HUES64 (cell line): ENCODE measurements around the gene AIFM3.

Source experiments
- H3K27ac ChIP-seq: 2 replicates; pipeline ENCODE4 v1.7.0; 2013; ENCODE audit warnings: low read depth, low read length, inconsistent platforms
- H3K27me3 ChIP-seq: 2 replicates; pipeline ENCODE4 v1.6.1; 2013; ENCODE audit warnings: mild to moderate bottlenecking, low read length; ENCODE audit not compliant: insufficient read depth
- H3K36me3 ChIP-seq: 2 replicates; pipeline ENCODE4 v1.6.1; 2013; ENCODE audit warnings: mild to moderate bottlenecking, low read length; ENCODE audit not compliant: insufficient read depth
- H3K4me1 ChIP-seq: 2 replicates; pipeline ENCODE4 v1.6.1; 2013; ENCODE audit warnings: mild to moderate bottlenecking, low read length, moderate library complexity; ENCODE audit not compliant: insufficient read depth
- H3K4me3 ChIP-seq: 2 replicates; pipeline ENCODE4 v1.5.1; 2013; ENCODE audit warnings: mild to moderate bottlenecking, low read length, moderate library complexity
- H3K9ac ChIP-seq: 2 replicates; pipeline ENCODE4 v1.6.1; 2013; ENCODE audit warnings: mild to moderate bottlenecking, low read depth, low read length
- H3K9me3 ChIP-seq: 2 replicates; pipeline ENCODE4 v1.6.1; 2013; ENCODE audit warnings: low read depth, low read length; ENCODE audit not compliant: insufficient read depth
- WGBS: fragments of 150-250, 120-280 bp; methylation state at CpG from one replicate; pipeline ENCODE4 v1.1.7; 2013; ENCODE audit warnings: missing lambda C conversion rate; 5-methylcytosine and 5-hydroxymethylcytosine counted together

AIFM3 gene

DNA sequence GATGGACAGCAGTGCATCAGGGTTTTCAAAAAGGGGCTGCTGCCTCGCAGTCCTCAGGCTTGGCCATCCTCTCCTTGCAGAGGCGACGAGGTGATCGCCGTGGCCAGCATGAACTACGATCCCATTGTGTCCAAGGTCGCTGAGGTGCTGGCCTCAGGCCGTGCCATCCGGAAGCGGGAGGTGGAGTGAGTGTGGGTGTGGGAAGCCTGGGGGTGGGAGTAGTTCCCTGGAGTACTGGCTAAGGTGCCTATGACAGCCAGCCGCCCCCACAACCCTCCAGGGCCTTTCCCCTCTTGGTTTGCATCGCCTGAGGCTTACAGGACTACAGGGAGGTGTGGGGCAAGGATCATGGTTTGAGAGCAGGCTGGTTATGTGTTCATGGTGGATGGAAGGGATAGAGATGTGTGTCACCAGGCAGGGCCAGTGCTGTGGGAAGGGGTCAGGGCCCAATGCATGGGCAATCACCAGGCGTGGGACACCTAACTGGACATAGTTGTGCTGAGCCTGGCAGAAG is 12.9 kb downstream of the AIFM3 start:
- H3K27me3 ChIP-seq: peaks cover 17% of the 10 kb centered on the region
- H3K4me1 ChIP-seq: peaks cover 14% of the 10 kb centered on the region
- peak overlapping the region; percentile 17; the same call in 1 of the 2 replicates for H3K9ac ChIP-seq
- peak overlapping the region; percentile 52 for H3K4me3 ChIP-seq
- 59% methylated on average over 13 of the region's 13 CpGs for WGBS
- no peak overlapping the region; the same call in 1 of the 2 replicates for H3K27ac ChIP-seq
- H3K36me3 ChIP-seq: peaks cover 5% of the 10 kb centered on the region; the same call in 1 of the 2 replicates
- peaks cover 9% of the 10 kb centered on the region for H3K9me3 ChIP-seq

DNA sequence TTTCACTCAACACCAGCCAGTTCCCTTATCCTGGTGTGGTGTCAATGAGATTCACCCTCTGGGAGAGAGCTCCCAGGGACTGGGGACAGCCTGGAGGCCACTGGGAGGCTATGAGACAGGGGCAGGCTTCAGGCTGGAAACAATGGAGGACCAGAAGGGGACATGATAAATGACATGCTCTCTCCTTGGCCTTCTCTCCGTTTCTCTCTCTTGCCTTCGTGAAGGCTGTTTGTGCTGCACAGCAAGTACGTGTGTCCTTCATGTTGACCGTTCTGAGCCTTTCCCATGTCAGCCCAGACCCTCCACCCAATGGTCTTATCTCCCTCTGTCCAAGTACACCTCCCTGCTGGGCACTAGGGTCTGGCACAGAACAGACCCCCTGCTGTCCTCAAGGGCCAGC is 13.5 kb downstream of the AIFM3 start:
- 93% methylated on average over 4 of the region's 4 CpGs for WGBS
- peaks cover 9% of the 10 kb centered on the region for H3K9me3 ChIP-seq
- H3K4me3 ChIP-seq: no peak overlapping the region
- no peak overlapping the region for H3K27ac ChIP-seq
- H3K36me3 ChIP-seq: peaks cover 9% of the 10 kb centered on the region; the same call in 1 of the 2 replicates
- peaks cover 17% of the 10 kb centered on the region for H3K27me3 ChIP-seq
- peaks cover 14% of the 10 kb centered on the region for H3K4me1 ChIP-seq
- H3K9ac ChIP-seq: no peak overlapping the region

- Histone ChIP-seq H3K36me3 (peaks cover 15% of the 10 kb centered on the region; the same call in 1 of the 2 replicates), H3K4me1 (peaks cover 14% of the 10 kb centered on the region), H3K4me3 (peak overlapping the region; percentile 75), H3K27me3 (peaks cover 17% of the 10 kb centered on the region), H3K27ac (peak overlapping the region; percentile 78), H3K9ac (peak overlapping the region; percentile 91), H3K9me3 (peaks cover 9% of the 10 kb centered on the region)
- WGBS: 80% methylated on average over 10 of the region's 10 CpGs
These were observed 14.1 kb downstream of the AIFM3 start for GRCh38 chr22:20980938-20981722.

DNA sequence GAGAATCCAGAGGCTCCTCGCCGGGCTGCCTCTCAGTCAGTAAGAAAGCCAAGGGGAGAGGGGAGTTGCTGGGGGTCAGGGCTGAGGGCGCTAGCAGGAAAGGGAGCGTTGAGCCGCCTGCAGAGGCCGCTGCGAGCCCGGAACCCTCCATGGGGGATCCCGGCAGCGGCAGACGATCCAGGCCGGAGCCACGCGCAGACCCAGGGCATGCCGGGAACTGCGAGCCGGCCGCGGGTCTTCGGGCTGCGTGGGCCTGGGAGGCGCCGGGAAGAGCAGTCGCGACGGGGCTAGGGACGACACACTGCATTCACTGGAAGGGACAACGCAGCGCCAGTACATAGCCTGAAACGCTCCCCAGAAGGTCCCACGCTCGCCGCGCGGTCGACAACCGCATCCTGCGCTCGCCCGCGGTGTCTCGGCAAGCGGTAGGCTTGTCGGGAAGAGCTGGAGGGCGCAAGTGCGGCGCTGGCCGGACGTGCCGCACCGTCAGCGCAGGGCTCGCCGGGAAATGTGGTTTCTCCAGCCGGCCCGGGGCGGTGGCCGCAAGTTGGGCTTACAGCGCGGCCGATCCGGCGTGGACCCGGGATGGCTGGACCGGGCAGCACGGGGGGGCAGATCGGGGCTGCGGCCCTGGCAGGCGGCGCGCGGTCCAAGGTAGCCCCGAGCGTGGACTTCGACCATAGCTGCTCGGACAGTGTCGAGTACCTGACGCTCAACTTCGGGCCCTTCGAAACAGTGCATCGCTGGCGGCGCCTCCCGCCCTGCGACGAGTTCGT is 14.9 kb downstream of the AIFM3 start, which contains the start of gene LZTR1:
Gene LZTR1, plus strand, starts transcription at position 511 of the 776 bp plus-strand sequence. Its CDS starts 75 bp downstream, at position 586.
- Histone ChIP-seq H3K36me3 (peaks cover 22% of the 10 kb centered on the region; the same call in 1 of the 2 replicates), H3K27ac (peak within 1 kb of the TSS; percentile 78), H3K9me3 (peaks cover 9% of the 10 kb centered on the region), H3K27me3 (peaks cover 17% of the 10 kb centered on the region), H3K4me1 (peaks cover 14% of the 10 kb centered on the region), H3K9ac (peak within 1 kb of the TSS; percentile 91), H3K4me3 (peak within 1 kb of the TSS; percentile 75)
- WGBS: under 1% methylated on average over 87 of the region's 87 CpGs

DNA sequence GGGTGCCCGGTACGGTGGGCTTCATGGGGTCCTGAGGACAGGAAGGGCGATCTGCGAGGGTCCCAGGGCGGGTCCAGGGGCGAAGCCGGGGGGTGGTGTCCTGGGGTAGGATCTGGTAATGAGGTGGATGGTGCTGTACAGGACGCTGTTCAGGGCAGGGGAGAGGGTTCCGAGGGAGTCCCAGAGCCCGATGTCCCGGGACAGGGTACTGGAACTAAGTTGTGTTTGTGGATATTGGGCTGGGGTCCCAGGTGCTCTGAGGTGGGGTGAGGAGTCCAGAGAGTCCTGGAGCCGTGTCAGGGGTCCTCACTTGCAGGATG is 15.5 kb downstream of the AIFM3 start:
- Histone ChIP-seq H3K27me3 (peaks cover 17% of the 10 kb centered on the region), H3K27ac (peak overlapping the region; percentile 15; the same call in 1 of the 2 replicates)

DNA sequence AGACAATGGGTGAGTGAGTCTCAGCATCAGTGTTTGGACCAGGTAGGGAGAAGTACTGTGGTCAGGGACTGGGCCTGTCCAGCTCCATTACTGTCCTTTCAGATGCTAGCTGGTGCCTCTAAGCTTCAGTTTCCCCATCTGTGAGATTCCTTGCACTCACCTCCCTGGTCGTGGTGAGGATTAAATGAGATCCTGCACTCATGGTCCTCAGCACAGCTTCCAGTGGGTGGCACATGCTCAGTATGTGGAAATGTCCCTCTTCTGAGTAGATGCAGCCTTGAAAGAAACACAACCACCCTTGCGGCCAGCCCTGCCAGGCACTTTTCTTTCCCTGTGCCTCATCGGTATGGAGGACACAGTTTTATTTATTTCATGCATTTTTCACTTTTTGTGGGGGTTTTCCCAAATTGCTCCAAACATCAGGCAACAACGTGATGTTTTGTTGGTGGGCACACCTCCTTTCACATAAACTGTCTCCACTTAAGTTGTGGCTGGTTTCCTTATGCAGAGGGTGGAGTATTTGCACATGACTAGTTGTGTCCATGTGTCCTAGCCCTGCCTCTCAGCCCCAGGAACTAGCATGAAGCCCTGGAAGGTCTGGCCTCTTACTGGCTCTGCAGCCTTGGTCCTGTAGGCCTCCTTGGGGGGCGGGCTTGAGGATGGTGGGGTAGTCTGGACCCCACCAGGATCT is 16.2 kb downstream of the AIFM3 start:
- H3K36me3 ChIP-seq: peaks cover 31% of the 10 kb centered on the region
- peaks cover 8% of the 10 kb centered on the region for H3K9me3 ChIP-seq
- H3K9ac ChIP-seq: peak overlapping the region; percentile 91
- no peak overlapping the region for H3K27ac ChIP-seq
- peaks cover 14% of the 10 kb centered on the region for H3K4me1 ChIP-seq
- H3K27me3 ChIP-seq: peaks cover 17% of the 10 kb centered on the region
- WGBS: 91% methylated on average over 4 of the region's 5 CpGs
- peak overlapping the region; percentile 75 for H3K4me3 ChIP-seq

More for the DNA sequence above, 15.5 kb downstream of the AIFM3 start:
- Histone ChIP-seq H3K9me3 (peaks cover 9% of the 10 kb centered on the region), H3K9ac (peak overlapping the region; percentile 91), H3K36me3 (peaks cover 25% of the 10 kb centered on the region), H3K4me3 (peak overlapping the region; percentile 75), H3K4me1 (peaks cover 14% of the 10 kb centered on the region)
- WGBS: 4% methylated on average over 12 of the region's 12 CpGs

DNA sequence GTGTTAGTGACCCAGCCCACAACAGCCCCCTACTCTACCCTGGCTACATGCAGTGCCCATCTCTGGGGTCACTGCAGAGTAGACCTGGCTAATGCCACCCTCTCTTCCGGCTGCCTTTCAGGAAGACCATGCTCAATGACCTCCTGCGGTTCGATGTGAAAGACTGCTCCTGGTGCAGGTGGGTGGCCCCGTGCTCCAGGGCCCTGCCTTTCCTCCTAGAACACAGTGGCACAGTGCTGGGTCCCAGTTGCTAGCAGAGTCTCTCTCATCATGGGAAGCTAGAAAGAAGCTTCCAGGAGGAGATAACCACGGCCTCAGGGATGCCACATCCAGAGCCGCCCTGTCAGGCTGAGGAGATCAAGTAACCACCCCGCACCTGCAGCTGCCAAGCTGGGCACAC is 18.7 kb downstream of the AIFM3 start:
- H3K9me3 ChIP-seq: no peaks in the 10 kb centered on the region
- H3K36me3 ChIP-seq: peaks cover 40% of the 10 kb centered on the region
- WGBS: 96% methylated on average over 7 of the region's 7 CpGs
- H3K9ac ChIP-seq: no peak overlapping the region
- H3K4me1 ChIP-seq: peaks cover 4% of the 10 kb centered on the region
- peaks cover 6% of the 10 kb centered on the region; the same call in 1 of the 2 replicates for H3K27me3 ChIP-seq
- H3K4me3 ChIP-seq: no peak overlapping the region
- H3K27ac ChIP-seq: no peak overlapping the region

GRCh38 chr22:20986365-20986764 is 19.3 kb downstream of the AIFM3 start:
- WGBS: 92% methylated on average over 1 of the region's 1 CpG
- Histone ChIP-seq H3K9ac (no peak overlapping the region), H3K4me3 (no peak overlapping the region), H3K27ac (no peak overlapping the region), H3K27me3 (peaks cover 6% of the 10 kb centered on the region; the same call in 1 of the 2 replicates), H3K36me3 (peaks cover 41% of the 10 kb centered on the region), H3K4me1 (peaks cover 2% of the 10 kb centered on the region), H3K9me3 (no peaks in the 10 kb centered on the region)

- H3K9ac ChIP-seq: no peak overlapping the region
- peaks cover 52% of the 10 kb centered on the region for H3K36me3 ChIP-seq
- H3K4me1 ChIP-seq: no peaks in the 10 kb centered on the region; the same call in 1 of the 2 replicates
- peaks cover 6% of the 10 kb centered on the region; the same call in 1 of the 2 replicates for H3K27me3 ChIP-seq
- H3K27ac ChIP-seq: no peak overlapping the region
- WGBS: 94% methylated on average over 14 of the region's 14 CpGs
- H3K4me3 ChIP-seq: no peak overlapping the region
- H3K9me3 ChIP-seq: no peaks in the 10 kb centered on the region
These were observed 20.3 kb downstream of the AIFM3 start for GRCh38 chr22:20987375-20987774.

GRCh38 chr22:20988573-20989322 is 21.7 kb downstream of the AIFM3 start:
- WGBS: 94% methylated on average over 16 of the region's 16 CpGs
- Histone ChIP-seq H3K9ac (no peak overlapping the region), H3K27me3 (no peaks in the 10 kb centered on the region), H3K36me3 (peaks cover 55% of the 10 kb centered on the region), H3K27ac (no peak overlapping the region), H3K9me3 (no peaks in the 10 kb centered on the region), H3K4me3 (no peak overlapping the region), H3K4me1 (no peaks in the 10 kb centered on the region)
